ENCODE measurements around the gene LAMC2. TPM values are rescaled to one million over a fixed set of nuclear protein-coding genes. Genes with fewer than 3 reads are reported as not detected.
A peak's percentile ranks its signal among the peaks of the same experiment; 100 is the strongest.

LAMC2 gene
- total and polyA plus RNA-seq, 3 donors from 2014 or later = 1.9 to 8.5 (median 3.4) TPM

DNA sequence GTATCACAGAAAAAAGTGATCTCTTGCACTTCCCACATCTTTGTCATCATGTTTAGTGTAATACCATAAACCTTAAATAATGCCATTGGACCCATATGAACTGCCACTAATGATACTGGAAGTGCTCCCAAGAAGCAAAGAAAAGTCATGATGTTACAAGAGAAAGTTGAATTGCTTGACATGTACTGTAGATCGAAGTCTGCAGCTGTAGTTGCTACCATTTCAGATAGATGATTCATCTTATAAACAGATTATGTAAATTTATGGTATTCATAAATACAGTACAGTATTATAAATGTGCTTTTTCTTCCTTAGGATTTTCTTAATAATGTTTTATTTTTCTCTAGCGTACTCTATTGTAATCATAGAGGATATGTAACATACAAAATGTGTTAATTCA is 30.1 kb upstream of the LAMC2 start:
- no peaks in the 10 kb centered on the region for H3K4me1 ChIP-seq
- no peaks in the 10 kb centered on the region for H3K27me3 ChIP-seq
- TF ChIP-seq POLR2A (IDR thresholded peaks at IDR 0.05) (no peak), CTCF (IDR thresholded peaks at IDR 0.05) (no peak)
- H3K27ac ChIP-seq = no peak overlapping the region
- no peak for DNase-seq
- intact Hi-C loops (cut with DNase I; ENCODE audit: low total_unique reads) = no loop called here
- WGBS, 2 donors = 94 to 96% methylated on average over 2 of the region's 2 CpGs
- no peak overlapping the region for H3K4me3 ChIP-seq
- H3K36me3 ChIP-seq (ENCODE audit: low read depth, missing control alignments) = no peaks in the 10 kb centered on the region
- H3K9me3 ChIP-seq = no peaks in the 10 kb centered on the region

GRCh38 chr1:183159960-183160359 is 26.1 kb upstream of the LAMC2 start:
- H3K4me3 ChIP-seq = peak overlapping the region in 1 of 2 donors; percentile 14

DNA sequence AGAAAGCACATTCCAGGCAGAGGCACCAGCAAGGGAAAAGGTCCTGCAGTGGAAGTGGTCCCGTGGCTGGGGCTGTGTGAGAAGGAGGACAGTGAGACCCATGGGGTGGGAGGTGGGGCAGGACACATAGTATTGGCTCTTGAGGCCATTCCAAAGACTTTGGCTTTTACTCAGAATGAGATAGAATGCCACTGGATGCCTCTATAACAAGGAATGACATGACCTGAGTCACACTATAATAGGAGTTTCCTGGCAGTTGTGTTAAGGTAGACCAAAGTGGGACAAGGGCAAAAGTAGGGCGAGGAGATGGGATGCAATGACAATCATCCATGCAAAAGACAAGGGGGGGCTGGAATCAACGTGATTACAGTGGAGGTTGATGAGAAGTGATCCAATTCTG is 24.7 kb upstream of the LAMC2 start:
- intact Hi-C loops (cut with DNase I; ENCODE audit: low total_unique reads) = no loop called here
- H3K4me3 ChIP-seq = no peak overlapping the region

More at GRCh38 chr1:183159960-183160359, 26.1 kb upstream of the LAMC2 start:
- no peak overlapping the region for H3K27ac ChIP-seq
- intact Hi-C loops (cut with DNase I; ENCODE audit: low total_unique reads) = no loop called here
- no peaks in the 10 kb centered on the region for H3K9me3 ChIP-seq
- TF ChIP-seq POLR2A (IDR thresholded peaks at IDR 0.05) (no peak), CTCF (IDR thresholded peaks at IDR 0.05) (no peak)
- H3K36me3 ChIP-seq (ENCODE audit: low read depth, missing control alignments) = no peaks in the 10 kb centered on the region
- DNase-seq = no peak
- no peaks in the 10 kb centered on the region for H3K27me3 ChIP-seq
- H3K4me1 ChIP-seq = no peaks in the 10 kb centered on the region
- 75% methylated on average over 9 of the region's 9 CpGs for WGBS, 2 donors

DNA sequence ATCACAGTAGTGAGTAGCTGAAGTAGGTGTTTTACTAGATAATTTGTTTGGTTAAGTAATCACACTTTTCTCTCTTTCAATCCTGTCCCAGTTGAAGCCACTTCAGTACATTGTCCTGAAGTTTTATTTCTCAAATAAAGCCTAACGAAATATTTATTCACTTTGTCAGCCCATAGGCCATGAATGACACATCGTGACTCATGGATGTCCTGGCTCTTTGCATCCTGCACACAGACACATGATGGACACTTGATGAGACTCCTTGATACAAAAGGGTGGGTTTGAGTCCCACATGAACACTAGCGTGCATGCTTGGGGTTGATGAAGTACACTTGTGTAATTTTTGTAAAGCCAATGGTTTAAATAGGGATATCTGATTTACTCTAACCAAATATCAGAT is 22.7 kb upstream of the LAMC2 start:
- intact Hi-C loops (cut with DNase I; ENCODE audit: low total_unique reads) = no loop called here
- Histone ChIP-seq H3K9me3 (no peaks in the 10 kb centered on the region), H3K27ac (no peak overlapping the region), H3K36me3 (ENCODE audit: low read depth, missing control alignments) (no peaks in the 10 kb centered on the region), H3K4me1 (no peaks in the 10 kb centered on the region), H3K4me3 (no peak overlapping the region), H3K27me3 (no peaks in the 10 kb centered on the region)
- DNase-seq = no peak
- WGBS, 2 donors = 90% methylated on average over 3 of the region's 3 CpGs
- TF ChIP-seq CTCF (IDR thresholded peaks at IDR 0.05) = no peak
- no peak for TF ChIP-seq POLR2A (IDR thresholded peaks at IDR 0.05)

More for the DNA sequence above, 24.7 kb upstream of the LAMC2 start:
- Histone ChIP-seq H3K36me3 (ENCODE audit: low read depth, missing control alignments) (no peaks in the 10 kb centered on the region), H3K9me3 (no peaks in the 10 kb centered on the region), H3K27me3 (no peaks in the 10 kb centered on the region), H3K27ac (no peak overlapping the region), H3K4me1 (no peaks in the 10 kb centered on the region)
- TF ChIP-seq POLR2A (IDR thresholded peaks at IDR 0.05) (no peak), CTCF (IDR thresholded peaks at IDR 0.05) (no peak)
- WGBS, 2 donors = 76 to 84% methylated on average over 3 of the region's 3 CpGs
- no peak for DNase-seq

GRCh38 chr1:183164340-183164739 is 21.7 kb upstream of the LAMC2 start:
- TF ChIP-seq CTCF (IDR thresholded peaks at IDR 0.05) (no peak), POLR2A (IDR thresholded peaks at IDR 0.05) (no peak)
- no peaks in the 10 kb centered on the region for H3K36me3 ChIP-seq (ENCODE audit: low read depth, missing control alignments)
- no peaks in the 10 kb centered on the region for H3K4me1 ChIP-seq
- no peak for DNase-seq
- no peak overlapping the region for H3K4me3 ChIP-seq
- 60 to 77% methylated on average over 1 of the region's 1 CpG for whole genome bisulfite sequencing, 2 donors
- no peak overlapping the region for H3K27ac ChIP-seq
- intact Hi-C loops (cut with DNase I; ENCODE audit: low total_unique reads) = no loop called here
- H3K9me3 ChIP-seq = no peaks in the 10 kb centered on the region
- no peaks in the 10 kb centered on the region for H3K27me3 ChIP-seq

Measured in testis (tissue), 3 donors.